Upper lobe of right lung (tissue), 1 donor: ENCODE measurements around the gene MND1. TPM values are rescaled to one million over a fixed set of nuclear protein-coding genes. Genes with fewer than 3 reads are reported as not detected.

Source experiments
- ATAC-seq: fragments of 200-7000 bp; cut with Tn5 transposase; one replicate; pipeline ENCODE4 v1.9.1; 2020; ENCODE audit warnings: mild to moderate bottlenecking, moderate library complexity
- DNase-seq: peaks from one replicate; pipeline ENCODE4 v3.0.0-alpha.2; 2020
- H3K27ac ChIP-seq: fragments of 200-600 bp; one replicate; pipeline ENCODE4 v1.8.0; 2022
- H3K27me3 ChIP-seq: fragments of 200-600 bp; one replicate; pipeline ENCODE4 v1.8.0; 2022; ENCODE audit warnings: mild to moderate bottlenecking
- H3K36me3 ChIP-seq: fragments of 200-600 bp; one replicate; pipeline ENCODE4 v1.8.0; 2022
- H3K4me1 ChIP-seq: fragments of 200-600 bp; one replicate; pipeline ENCODE4 v1.8.0; 2022
- H3K4me3 ChIP-seq: fragments of 200-600 bp; one replicate; pipeline ENCODE4 v1.8.0; 2022; ENCODE audit warnings: mild to moderate bottlenecking
- H3K9me3 ChIP-seq: fragments of 200-600 bp; one replicate; pipeline ENCODE4 v1.8.0; 2022
- intact Hi-C: fragments of 100-400 bp; cut with DNase I; formaldehyde crosslinking; loops from one replicate; pipeline ENCODE4 v1.11.0; 2022
- total RNA-seq: library from RNA; stranded (reverse); fragmentation: NEBNext Ultra II Directional; extraction: Animal tissue kit (Norgen Biotek cat#: 25700); gene quantifications from one replicate; pipeline ENCODE4 v1.2.1, GENCODE V29; 2021
- TF ChIP-seq, protein P1 (sequence below): fragments of 200-600 bp; IDR thresholded peaks from one replicate; pipeline ENCODE4 v1.8.0; 2022; ENCODE audit warnings: antibody characterized with exemption
- donor health status: DM: no; HTN: yes; CAD: no; lungs with severe emphysema.

Gene MND1
- total RNA-seq, 1 donor from 2014 or later, result not detected

GRCh38 chr4:153426207-153426885 lies 81.9 kb downstream of the MND1 start:
- DNase-seq, result no peak
- TF ChIP-seq, protein P1, sequence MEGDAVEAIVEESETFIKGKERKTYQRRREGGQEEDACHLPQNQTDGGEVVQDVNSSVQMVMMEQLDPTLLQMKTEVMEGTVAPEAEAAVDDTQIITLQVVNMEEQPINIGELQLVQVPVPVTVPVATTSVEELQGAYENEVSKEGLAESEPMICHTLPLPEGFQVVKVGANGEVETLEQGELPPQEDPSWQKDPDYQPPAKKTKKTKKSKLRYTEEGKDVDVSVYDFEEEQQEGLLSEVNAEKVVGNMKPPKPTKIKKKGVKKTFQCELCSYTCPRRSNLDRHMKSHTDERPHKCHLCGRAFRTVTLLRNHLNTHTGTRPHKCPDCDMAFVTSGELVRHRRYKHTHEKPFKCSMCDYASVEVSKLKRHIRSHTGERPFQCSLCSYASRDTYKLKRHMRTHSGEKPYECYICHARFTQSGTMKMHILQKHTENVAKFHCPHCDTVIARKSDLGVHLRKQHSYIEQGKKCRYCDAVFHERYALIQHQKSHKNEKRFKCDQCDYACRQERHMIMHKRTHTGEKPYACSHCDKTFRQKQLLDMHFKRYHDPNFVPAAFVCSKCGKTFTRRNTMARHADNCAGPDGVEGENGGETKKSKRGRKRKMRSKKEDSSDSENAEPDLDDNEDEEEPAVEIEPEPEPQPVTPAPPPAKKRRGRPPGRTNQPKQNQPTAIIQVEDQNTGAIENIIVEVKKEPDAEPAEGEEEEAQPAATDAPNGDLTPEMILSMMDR, result no peak
- H3K27ac ChIP-seq, result no peak overlapping the region
- H3K36me3 ChIP-seq, result no peaks in the 10 kb centered on the region
- no peak overlapping the region for H3K4me3 ChIP-seq
- intact Hi-C loops, result no loop called here
- H3K4me1 ChIP-seq, result no peaks in the 10 kb centered on the region
- ATAC-seq, result no peak
- no peaks in the 10 kb centered on the region for H3K27me3 ChIP-seq
- H3K9me3 ChIP-seq, result no peaks in the 10 kb centered on the region

DNA sequence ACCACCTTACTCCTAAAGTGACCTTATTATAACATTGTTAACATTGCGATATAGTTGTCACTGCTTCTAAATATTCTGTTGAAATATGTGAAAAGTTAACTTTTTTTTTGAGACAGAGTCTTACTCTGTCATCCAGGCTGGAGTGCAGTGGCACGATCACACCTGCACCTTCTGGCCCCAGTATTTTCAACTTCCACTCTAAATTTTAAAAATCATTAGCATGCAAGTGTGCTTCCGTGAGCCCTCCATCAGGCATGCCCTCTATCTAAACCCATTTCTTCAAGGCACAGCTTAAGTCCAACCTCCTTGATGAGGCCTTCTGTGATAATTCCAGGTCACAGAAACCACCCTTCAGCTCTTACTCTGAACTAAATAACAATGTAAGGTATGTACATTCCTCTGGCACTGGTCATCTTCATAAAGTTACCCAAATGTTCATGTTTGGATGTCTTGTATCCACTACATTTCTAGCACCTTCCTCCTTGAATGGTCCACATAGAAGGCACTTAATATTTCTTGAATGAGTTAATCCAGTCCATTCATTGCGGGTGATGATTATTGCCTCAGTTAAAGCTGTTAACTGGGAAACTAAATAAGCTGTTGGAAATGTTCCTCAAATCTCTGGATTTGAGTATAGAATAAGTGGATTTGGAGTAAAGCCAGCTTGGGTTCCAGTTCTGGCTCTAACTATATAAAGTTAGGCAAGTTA lies 83.0 kb downstream of the MND1 start:
- intact Hi-C loops, result no loop called here

GRCh38 chr4:153428941-153429475 lies 84.5 kb downstream of the MND1 start:
- no peak overlapping the region for H3K4me3 ChIP-seq
- intact Hi-C loops, result no loop called here
- no peaks in the 10 kb centered on the region for H3K4me1 ChIP-seq
- DNase-seq (no peak), ATAC-seq (no peak)
- no peaks in the 10 kb centered on the region for H3K9me3 ChIP-seq
- no peaks in the 10 kb centered on the region for H3K27me3 ChIP-seq
- no peaks in the 10 kb centered on the region for H3K36me3 ChIP-seq
- TF ChIP-seq, protein P1, result no peak
- H3K27ac ChIP-seq, result no peak overlapping the region

More for the DNA sequence above, 83.0 kb downstream of the MND1 start:
- Histone ChIP-seq H3K36me3 (no peaks in the 10 kb centered on the region), H3K4me3 (no peak overlapping the region), H3K27me3 (no peaks in the 10 kb centered on the region), H3K9me3 (no peaks in the 10 kb centered on the region), H3K4me1 (no peaks in the 10 kb centered on the region), H3K27ac (no peak overlapping the region)
- TF ChIP-seq, protein P1, result no peak
- no peak for ATAC-seq
- no peak for DNase-seq

DNA sequence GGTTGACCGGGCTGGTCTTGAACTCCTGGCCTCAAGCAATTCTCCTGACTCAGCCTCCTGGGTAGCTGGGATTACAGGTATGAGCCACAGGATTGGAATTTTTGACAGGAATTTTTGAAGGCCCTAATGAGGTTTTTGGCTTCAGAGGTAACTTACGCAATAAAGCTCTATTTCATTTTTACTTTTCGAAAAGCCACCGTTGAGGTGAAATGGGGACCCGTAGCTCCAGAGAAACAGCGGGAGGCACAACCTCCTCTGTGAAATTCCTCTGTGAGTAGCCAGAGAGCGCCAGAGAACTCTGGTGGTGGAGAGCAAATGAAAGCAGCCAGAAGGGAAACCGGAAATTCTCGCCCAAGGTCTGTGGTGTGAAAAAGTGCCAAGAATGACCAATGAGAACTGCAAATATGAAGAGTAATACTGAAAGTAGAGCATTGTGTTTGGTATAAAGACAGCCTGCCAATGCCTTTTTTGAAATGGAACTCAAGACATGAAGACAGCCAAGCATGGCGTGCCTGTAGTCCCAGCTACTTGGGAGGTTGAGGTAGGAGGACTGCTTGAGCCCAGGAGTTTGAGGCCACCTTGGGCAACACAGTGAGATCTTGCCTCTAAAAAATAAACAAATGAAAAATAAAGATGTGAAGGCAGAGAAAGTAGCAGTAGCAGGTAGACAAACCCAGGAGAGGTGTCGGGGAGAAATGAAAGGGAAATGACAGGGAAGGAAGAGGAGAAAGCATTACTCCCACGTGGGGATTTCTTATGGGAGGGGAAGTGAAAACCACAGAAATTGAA lies 88.7 kb downstream of the MND1 start:
- H3K27me3 ChIP-seq, result no peaks in the 10 kb centered on the region
- no peaks in the 10 kb centered on the region for H3K4me1 ChIP-seq
- TF ChIP-seq, protein P1, result peak; percentile 76
- H3K4me3 ChIP-seq, result peak overlapping the region; percentile 35
- DNase-seq, result no peak
- no peaks in the 10 kb centered on the region for H3K9me3 ChIP-seq
- ATAC-seq, result peak; percentile 94
- no peak overlapping the region for H3K27ac ChIP-seq
- H3K36me3 ChIP-seq, result no peaks in the 10 kb centered on the region
- intact Hi-C loops, result no loop called here

DNA sequence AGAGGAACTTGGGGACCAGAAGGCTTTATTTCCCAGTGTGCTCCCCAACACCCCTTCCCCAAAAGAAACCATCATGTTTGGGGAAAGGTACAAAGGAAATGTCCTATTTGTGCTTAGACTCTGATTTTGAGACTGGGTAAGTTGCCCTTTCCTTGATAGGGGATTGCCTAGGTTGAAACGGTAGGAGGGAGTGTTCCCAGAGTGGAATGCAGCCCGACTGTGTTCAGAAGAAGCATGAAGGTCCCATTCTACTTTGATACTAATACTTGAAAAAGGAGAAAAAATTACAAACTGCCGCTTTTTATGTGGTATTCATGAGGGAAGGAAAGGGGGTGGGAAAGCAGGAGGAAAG lies 89.2 kb downstream of the MND1 start:
- Histone ChIP-seq H3K27me3 (no peaks in the 10 kb centered on the region), H3K4me3 (peak overlapping the region; percentile 35), H3K4me1 (no peaks in the 10 kb centered on the region), H3K9me3 (no peaks in the 10 kb centered on the region), H3K36me3 (no peaks in the 10 kb centered on the region), H3K27ac (no peak overlapping the region)
- intact Hi-C loops, result no loop called here
- TF ChIP-seq, protein P1, result no peak
- ATAC-seq (no peak), DNase-seq (no peak)
